ENCODE measurements around the gene NUDT16L1. TPM values are rescaled to one million over a fixed set of nuclear protein-coding genes. Genes with fewer than 3 reads are reported as not detected.

Gene NUDT16L1
- total and polyA plus RNA-seq, 2 of the 13 experiments (the other 11 are each of a cell fraction or from before 2014, with no cell fraction given), result 28.0 to 40.5 TPM

DNA sequence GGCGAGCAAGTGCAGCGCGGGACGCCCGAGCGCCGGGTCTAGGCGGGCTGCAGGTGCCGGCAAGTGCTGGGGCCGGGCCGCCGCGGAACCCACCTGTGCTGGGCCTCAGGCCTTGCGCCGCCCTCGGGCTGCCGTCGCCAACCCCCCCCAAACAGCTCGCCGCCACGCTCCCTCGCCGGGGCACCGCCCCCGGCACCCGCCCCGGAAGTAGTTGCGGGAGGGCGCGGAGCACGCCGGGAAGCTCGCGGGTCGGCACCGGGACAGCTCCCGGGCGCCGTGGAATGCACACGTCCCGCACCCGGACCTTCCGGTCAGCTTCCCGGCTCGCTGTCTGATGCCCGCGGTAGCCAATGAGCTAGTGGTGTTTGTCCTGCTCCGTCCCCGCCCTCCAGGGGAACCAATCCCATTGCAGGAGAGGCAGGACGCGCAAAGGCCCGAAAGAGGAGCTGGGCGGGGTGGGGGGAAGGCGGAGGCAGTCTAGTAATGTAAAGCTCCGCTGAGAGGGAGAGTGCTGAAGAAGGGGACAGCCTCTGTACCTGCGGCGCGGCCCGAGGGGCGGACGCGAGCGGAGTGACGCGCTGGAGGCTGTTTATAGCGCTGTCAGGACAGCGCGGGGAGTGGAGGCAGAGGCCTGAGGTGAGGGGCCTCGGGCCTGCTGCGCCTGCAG, 40.8 kb downstream of the NUDT16L1 start, which contains the start of the genes ANKS3 and DNAAF8 (continued):
- TF ChIP-seq, protein P1, sequence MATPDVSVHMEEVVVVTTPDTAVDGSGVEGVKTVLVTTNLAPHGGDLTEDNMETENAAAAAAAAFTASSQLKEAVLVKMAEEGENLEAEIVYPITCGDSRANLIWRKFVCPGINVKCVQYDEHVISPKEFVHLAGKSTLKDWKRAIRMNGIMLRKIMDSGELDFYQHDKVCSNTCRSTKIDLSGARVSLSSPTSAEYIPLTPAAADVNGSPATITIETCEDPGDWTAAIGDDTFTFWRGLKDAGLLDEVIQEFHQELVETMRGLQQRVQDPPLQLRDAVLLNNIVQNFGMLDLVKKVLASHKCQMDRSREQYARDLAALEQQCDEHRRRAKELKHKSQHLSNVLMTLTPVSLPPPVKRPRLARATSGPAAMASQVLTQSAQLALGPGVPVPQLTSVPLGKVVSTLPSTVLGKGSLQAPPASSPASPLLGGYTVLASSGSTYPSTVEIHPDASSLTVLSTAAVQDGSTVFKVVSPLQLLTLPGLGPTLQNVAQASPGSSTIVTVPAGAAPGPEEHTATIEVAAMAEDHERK (CRISPR knock-in tag; IDR thresholded peaks at IDR 0.05; ENCODE audit: low read depth), result no peak
- TF ChIP-seq, protein P2, sequence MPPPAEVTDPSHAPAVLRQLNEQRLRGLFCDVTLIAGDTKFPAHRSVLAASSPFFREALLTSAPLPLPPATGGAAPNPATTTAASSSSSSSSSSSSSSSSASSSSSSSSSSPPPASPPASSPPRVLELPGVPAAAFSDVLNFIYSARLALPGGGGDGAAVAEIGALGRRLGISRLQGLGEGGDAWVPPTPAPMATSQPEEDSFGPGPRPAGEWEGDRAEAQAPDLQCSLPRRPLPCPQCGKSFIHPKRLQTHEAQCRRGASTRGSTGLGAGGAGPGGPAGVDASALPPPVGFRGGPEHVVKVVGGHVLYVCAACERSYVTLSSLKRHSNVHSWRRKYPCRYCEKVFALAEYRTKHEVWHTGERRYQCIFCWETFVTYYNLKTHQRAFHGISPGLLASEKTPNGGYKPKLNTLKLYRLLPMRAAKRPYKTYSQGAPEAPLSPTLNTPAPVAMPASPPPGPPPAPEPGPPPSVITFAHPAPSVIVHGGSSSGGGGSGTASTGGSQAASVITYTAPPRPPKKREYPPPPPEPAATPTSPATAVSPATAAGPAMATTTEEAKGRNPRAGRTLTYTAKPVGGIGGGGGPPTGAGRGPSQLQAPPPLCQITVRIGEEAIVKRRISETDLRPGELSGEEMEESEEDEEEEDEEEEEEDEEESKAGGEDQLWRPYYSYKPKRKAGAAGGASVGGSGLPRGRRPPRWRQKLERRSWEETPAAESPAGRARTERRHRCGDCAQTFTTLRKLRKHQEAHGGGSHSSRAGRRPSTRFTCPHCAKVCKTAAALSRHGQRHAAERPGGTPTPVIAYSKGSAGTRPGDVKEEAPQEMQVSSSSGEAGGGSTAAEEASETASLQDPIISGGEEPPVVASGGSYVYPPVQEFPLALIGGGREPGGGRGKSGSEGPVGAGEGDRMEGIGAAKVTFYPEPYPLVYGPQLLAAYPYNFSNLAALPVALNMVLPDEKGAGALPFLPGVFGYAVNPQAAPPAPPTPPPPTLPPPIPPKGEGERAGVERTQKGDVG (CRISPR knock-in tag; IDR thresholded peaks at IDR 0.05; ENCODE audit: borderline replicate concordance), result no peak; the same call in 1 of the 2 replicates
- TF ChIP-seq SNAI1 (CRISPR knock-in tag; IDR thresholded peaks at IDR 0.05; ENCODE audit: borderline replicate concordance) (peak; percentile 57; the same call in 1 of the 2 replicates), ZSCAN21 (CRISPR knock-in tag; IDR thresholded peaks at IDR 0.05; ENCODE audit: borderline replicate concordance) (peak; percentile 74; the same call in 1 of the 2 replicates), RELA (CRISPR knock-in tag; IDR thresholded peaks at IDR 0.05) (0 out of 2 replicates have a peak, but pooled peaks have one; percentile 62), PHF20 (CRISPR knock-in tag; IDR thresholded peaks at IDR 0.05) (peak; percentile 92), SNRNP70 (IDR thresholded peaks at IDR 0.05; ENCODE audit: low read depth, low read length) (no peak), MAZ (IDR thresholded peaks at IDR 0.05; ENCODE audit: borderline replicate concordance, low read depth, low read length) (peak; percentile 57; the same call in 1 of the 2 replicates), MAZ (CRISPR knock-in tag; IDR thresholded peaks at IDR 0.05; ENCODE audit: low read depth) (peak; percentile 91), MEF2D (CRISPR knock-in tag; IDR thresholded peaks at IDR 0.05) (no peak), ZFYVE20 (CRISPR knock-in tag; IDR thresholded peaks at IDR 0.05; ENCODE audit: borderline replicate concordance, low read depth) (no peak), ELF1 (CRISPR knock-in tag; IDR thresholded peaks at IDR 0.05) (peak; percentile 79), SOX6 (IDR thresholded peaks at IDR 0.05) (no peak), SOX6 (CRISPR knock-in tag; IDR thresholded peaks at IDR 0.05) (peak; percentile 59; the same call in 1 of the 2 replicates), ZSCAN9 (CRISPR knock-in tag; IDR thresholded peaks at IDR 0.05; ENCODE audit: borderline replicate concordance) (peak; percentile 68; the same call in 1 of the 2 replicates), ZNF749 (CRISPR knock-in tag; IDR thresholded peaks at IDR 0.05; ENCODE audit: borderline replicate concordance) (0 out of 2 replicates have a peak, but pooled peaks have one; percentile 25), ZNF75D (CRISPR knock-in tag; IDR thresholded peaks at IDR 0.05; ENCODE audit: borderline replicate concordance) (no peak), KLF13 (CRISPR knock-in tag; IDR thresholded peaks at IDR 0.05) (no peak), TAF15 (IDR thresholded peaks at IDR 0.05; ENCODE audit: low read depth, low read length, poor library complexity, severe bottlenecking) (peak; percentile 35), ZNF703 (CRISPR knock-in tag; IDR thresholded peaks at IDR 0.05; ENCODE audit: borderline replicate concordance) (no peak; the same call in 1 of the 2 replicates), SMYD3 (CRISPR knock-in tag; IDR thresholded peaks at IDR 0.05) (no peak)
- TF ChIP-seq, protein P3, sequence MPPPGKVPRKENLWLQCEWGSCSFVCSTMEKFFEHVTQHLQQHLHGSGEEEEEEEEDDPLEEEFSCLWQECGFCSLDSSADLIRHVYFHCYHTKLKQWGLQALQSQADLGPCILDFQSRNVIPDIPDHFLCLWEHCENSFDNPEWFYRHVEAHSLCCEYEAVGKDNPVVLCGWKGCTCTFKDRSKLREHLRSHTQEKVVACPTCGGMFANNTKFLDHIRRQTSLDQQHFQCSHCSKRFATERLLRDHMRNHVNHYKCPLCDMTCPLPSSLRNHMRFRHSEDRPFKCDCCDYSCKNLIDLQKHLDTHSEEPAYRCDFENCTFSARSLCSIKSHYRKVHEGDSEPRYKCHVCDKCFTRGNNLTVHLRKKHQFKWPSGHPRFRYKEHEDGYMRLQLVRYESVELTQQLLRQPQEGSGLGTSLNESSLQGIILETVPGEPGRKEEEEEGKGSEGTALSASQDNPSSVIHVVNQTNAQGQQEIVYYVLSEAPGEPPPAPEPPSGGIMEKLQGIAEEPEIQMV (CRISPR knock-in tag; IDR thresholded peaks at IDR 0.05; ENCODE audit: low read depth), result peak; percentile 44; the same call in 1 of the 2 replicates

Data from HepG2 (cell line).